Measurements from ENCODE around the gene KCNK4.

Gene KCNK4

DNA sequence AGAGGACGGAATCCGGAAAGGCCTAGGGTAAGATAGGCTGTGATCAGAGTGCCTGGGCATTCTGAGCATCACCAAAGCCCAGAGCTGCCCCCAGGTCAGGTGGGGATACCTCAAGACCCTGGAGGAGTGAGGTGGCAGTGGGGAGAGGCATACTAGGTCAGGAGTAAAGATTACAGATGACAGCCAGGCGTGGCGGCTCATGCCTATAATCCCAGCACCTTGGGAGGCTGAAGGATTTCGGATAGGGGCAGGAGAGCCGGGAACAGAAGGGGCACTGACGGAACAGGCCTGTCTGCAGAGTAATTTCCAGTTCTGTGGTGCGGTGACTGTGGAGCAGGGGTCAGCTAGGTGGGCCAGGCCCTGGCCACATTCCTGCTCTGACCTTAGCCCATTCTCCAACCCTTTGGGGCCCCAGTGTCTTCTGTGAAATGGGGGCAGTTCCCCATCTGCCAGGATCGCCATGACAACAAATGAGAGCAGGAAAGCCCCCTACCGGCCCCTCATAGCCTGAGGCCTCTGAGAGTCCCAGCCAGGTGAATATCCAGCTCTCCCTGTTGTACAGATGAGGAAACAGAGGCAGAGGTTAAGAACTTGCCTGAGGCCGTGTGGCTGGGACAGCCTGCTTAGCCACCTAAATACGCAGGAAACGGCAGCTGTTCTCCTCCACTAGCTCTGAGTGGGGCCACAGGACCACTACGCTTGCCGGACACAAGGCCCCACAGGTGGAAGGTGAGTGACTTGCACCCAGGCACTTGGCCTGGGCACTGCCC, 15.9 kb upstream of the KCNK4 start:
- no peak for TF ChIP-seq POLR2AphosphoS5 (IDR thresholded peaks at IDR 0.05; ENCODE audit: borderline replicate concordance, low read depth, low read length)
- TF ChIP-seq FOXP2 (optimal IDR thresholded peaks at IDR 0.05; ENCODE audit: control extremely low read depth, extremely low read length, insufficient read depth) = no peak
- TF ChIP-seq EZH2 (IDR thresholded peaks at IDR 0.05) = no peak
- Histone ChIP-seq H3K9ac (ENCODE audit: insufficient read length) (no peak overlapping the region), H3K27ac (no peak overlapping the region), H3K36me3 (ENCODE audit: insufficient read depth, low read length) (no peaks in the 10 kb centered on the region; the same call in 1 of the 2 replicates), H3K4me3 (no peak overlapping the region), H3K9me3 (ENCODE audit: low read depth, low read length) (no peaks in the 10 kb centered on the region)
- no peak for DNase-seq (ENCODE audit: low read depth, low spot score)

DNA sequence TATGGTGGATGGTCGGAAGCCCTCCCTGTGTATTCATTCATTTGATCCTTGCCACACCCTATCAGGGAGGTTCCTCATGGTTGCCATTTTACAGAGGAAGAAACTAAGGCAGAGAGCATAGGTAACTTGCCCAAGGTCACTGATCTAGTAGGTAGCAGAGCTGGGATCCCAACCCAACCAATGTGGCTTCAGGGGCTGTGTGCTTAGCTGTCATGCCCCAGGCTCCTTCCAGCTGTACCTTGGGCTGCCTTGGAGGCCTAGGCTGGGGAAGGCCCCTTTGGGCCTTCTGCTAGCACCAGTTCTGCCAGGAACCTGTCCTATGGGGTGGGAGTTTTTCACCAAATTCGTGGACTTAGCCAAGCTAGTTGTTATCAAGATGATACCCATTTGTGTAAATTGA, 15.3 kb upstream of the KCNK4 start:
- no peak overlapping the region for H3K9ac ChIP-seq (ENCODE audit: insufficient read length)
- no peak overlapping the region for H3K4me3 ChIP-seq
- H3K36me3 ChIP-seq (ENCODE audit: insufficient read depth, low read length) = no peaks in the 10 kb centered on the region; the same call in 1 of the 2 replicates
- no peak for DNase-seq (ENCODE audit: low read depth, low spot score)
- TF ChIP-seq FOXP2 (optimal IDR thresholded peaks at IDR 0.05; ENCODE audit: control extremely low read depth, extremely low read length, insufficient read depth) (no peak), EZH2 (IDR thresholded peaks at IDR 0.05) (no peak), POLR2AphosphoS5 (IDR thresholded peaks at IDR 0.05; ENCODE audit: borderline replicate concordance, low read depth, low read length) (no peak)
- H3K27ac ChIP-seq = no peak overlapping the region
- H3K9me3 ChIP-seq (ENCODE audit: low read depth, low read length) = no peaks in the 10 kb centered on the region

DNA sequence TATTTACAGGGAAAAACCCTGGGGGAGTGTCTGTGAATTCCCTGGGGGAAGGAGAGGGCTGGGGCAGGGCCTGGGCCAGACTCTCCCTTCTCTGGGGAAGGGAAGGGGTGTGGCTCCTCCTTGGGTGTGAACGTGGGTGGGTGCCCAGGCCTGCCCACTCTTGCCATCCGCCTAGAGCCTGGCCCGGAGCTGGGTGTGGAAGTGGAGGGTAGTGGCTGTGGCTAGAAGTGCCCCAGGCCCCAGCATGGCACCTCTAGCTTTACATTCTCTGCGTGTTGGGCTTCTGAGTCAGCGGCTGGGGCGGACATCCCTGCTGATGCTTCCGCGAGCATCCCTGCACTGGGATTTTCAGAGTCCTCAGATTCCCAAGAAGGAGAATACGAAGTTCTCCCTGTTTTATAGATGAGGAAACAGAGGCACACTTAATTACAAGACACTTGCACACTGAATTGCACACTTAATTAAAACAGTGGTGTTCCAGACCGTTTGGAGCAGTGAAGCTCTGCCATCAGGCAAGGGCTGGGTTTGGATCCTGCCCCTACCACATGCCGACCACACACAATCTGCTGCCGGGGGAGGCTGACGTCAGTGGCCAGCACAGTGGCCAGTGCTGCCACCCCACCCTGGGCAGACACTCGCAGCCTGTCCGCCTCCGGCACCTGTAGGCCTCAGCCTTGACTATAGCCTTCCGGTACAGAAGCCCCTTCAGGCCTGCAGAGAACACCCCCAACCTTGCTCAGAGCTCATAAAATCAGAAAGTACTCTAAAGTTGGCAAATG, 14.3 kb upstream of the KCNK4 start:
- no peaks in the 10 kb centered on the region; the same call in 1 of the 2 replicates for H3K36me3 ChIP-seq (ENCODE audit: insufficient read depth, low read length)
- DNase-seq (ENCODE audit: low read depth, low spot score) = no peak
- TF ChIP-seq FOXP2 (optimal IDR thresholded peaks at IDR 0.05; ENCODE audit: control extremely low read depth, extremely low read length, insufficient read depth) (no peak), EZH2 (IDR thresholded peaks at IDR 0.05) (no peak), POLR2AphosphoS5 (IDR thresholded peaks at IDR 0.05; ENCODE audit: borderline replicate concordance, low read depth, low read length) (no peak)
- no peak overlapping the region for H3K9ac ChIP-seq (ENCODE audit: insufficient read length)
- H3K4me3 ChIP-seq = no peak overlapping the region
- no peaks in the 10 kb centered on the region for H3K9me3 ChIP-seq (ENCODE audit: low read depth, low read length)
- no peak overlapping the region for H3K27ac ChIP-seq

DNA sequence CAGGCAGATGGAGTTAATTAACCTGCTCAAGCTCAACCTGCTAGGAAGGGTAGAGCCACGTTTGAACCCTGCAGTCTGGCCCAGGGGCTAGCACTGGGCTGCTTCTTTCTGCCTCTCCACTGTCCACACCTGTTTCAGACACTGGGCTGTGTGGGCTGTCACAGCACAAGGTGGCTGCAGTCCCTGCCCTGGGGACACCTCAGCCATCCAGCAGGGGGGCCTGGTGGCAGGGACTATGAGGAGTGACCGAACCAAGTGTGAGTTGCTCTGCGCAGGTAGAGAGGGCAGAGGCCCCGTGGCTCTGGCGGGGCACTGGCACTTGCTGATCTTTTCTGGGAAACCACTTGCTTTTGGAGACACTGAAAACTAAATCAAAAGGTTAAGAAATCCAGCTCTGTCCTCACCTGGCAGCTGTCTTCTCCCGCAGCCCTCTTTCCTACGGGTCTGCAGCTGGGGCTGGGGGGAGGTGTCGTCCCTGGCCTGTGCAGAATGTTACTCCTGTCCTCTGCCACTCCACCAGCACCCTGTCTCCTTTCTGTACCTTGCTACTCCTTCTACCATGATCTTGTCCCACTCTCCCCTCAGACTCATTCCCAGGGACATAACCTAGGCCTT, 12.4 kb upstream of the KCNK4 start:
- TF ChIP-seq POLR2AphosphoS5 (IDR thresholded peaks at IDR 0.05; ENCODE audit: borderline replicate concordance, low read depth, low read length) = no peak
- TF ChIP-seq FOXP2 (optimal IDR thresholded peaks at IDR 0.05; ENCODE audit: control extremely low read depth, extremely low read length, insufficient read depth) = no peak
- H3K36me3 ChIP-seq (ENCODE audit: insufficient read depth, low read length) = no peaks in the 10 kb centered on the region; the same call in 1 of the 2 replicates
- H3K9me3 ChIP-seq (ENCODE audit: low read depth, low read length) = no peaks in the 10 kb centered on the region
- no peak for DNase-seq (ENCODE audit: low read depth, low spot score)
- H3K9ac ChIP-seq (ENCODE audit: insufficient read length) = no peak overlapping the region
- no peak overlapping the region for H3K4me3 ChIP-seq
- H3K27ac ChIP-seq = no peak overlapping the region

DNA sequence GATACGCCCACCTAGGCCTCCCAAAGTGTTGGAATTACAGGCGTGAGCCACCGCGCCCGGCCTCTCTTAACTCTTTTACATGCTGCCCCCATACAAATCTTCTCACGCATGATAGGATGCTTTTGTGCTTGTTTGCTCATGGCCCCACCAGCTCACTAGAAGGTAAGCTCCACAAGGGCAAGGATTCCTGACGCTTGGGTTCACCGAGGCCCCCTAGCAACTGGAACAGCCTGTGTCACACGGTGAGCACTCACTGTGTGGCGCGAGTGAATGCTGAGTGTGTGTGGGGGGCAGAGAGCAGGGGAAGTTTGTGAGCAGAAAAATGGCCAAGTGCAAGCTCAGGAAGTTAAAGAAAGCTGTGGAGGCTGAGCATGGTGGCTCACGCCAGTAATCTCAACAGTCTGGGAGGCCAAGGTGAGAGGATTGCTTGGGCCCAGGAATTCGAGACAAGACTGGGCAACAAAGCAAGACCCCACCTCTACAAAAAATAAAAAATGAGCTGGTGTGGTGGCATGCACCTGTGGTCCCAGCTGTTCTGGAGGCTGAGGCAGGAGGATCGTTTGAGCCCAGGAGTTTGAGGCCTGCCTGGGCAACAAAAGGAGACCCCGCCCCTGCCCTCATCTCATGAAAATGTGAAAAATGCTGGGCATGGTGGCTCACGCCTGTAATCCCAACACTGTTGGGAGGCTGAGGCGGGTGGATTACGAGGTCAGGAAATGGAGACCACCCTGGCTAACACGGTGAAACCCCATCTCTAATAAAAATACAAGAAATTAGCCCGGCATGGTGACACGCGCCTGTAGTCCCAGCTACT, 8.9 kb upstream of the KCNK4 start:
- no peaks in the 10 kb centered on the region; the same call in 1 of the 2 replicates for H3K36me3 ChIP-seq (ENCODE audit: insufficient read depth, low read length)
- DNase-seq (ENCODE audit: low read depth, low spot score) = no peak

DNA sequence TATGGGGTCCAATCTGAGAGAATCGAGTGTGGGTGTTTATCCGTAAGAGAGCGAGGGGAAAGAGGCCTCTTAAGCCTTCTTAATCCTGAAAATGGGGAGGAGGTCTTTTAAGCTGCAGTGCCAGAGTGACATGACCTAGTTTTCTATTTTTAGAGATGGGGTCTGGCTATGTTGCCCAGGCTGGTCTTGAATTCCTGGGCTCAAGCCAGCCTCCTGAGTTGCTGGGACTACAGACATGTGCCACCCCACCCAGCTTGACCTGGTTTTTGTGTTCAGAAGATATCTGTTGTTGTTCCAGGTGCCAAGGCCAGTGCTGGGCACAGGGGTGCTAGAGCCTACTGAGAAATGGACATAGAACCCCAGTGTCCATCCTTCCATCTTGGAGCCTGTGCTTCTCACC, 8.0 kb upstream of the KCNK4 start:
- Histone ChIP-seq H3K36me3 (ENCODE audit: insufficient read depth, low read length) (no peaks in the 10 kb centered on the region; the same call in 1 of the 2 replicates), H3K4me3 (no peak overlapping the region), H3K9me3 (ENCODE audit: low read depth, low read length) (no peaks in the 10 kb centered on the region), H3K9ac (ENCODE audit: insufficient read length) (no peak overlapping the region), H3K27ac (no peak overlapping the region)
- TF ChIP-seq FOXP2 (optimal IDR thresholded peaks at IDR 0.05; ENCODE audit: control extremely low read depth, extremely low read length, insufficient read depth) = no peak
- no peak for DNase-seq (ENCODE audit: low read depth, low spot score)

More for the DNA sequence above, 8.9 kb upstream of the KCNK4 start:
- no peak for TF ChIP-seq EZH2 (IDR thresholded peaks at IDR 0.05)
- no peak for TF ChIP-seq POLR2AphosphoS5 (IDR thresholded peaks at IDR 0.05; ENCODE audit: borderline replicate concordance, low read depth, low read length)
- no peak for TF ChIP-seq FOXP2 (optimal IDR thresholded peaks at IDR 0.05; ENCODE audit: control extremely low read depth, extremely low read length, insufficient read depth)
- Histone ChIP-seq H3K9me3 (ENCODE audit: low read depth, low read length) (no peaks in the 10 kb centered on the region), H3K9ac (ENCODE audit: insufficient read length) (no peak overlapping the region), H3K4me3 (no peak overlapping the region), H3K27ac (no peak overlapping the region)

DNA sequence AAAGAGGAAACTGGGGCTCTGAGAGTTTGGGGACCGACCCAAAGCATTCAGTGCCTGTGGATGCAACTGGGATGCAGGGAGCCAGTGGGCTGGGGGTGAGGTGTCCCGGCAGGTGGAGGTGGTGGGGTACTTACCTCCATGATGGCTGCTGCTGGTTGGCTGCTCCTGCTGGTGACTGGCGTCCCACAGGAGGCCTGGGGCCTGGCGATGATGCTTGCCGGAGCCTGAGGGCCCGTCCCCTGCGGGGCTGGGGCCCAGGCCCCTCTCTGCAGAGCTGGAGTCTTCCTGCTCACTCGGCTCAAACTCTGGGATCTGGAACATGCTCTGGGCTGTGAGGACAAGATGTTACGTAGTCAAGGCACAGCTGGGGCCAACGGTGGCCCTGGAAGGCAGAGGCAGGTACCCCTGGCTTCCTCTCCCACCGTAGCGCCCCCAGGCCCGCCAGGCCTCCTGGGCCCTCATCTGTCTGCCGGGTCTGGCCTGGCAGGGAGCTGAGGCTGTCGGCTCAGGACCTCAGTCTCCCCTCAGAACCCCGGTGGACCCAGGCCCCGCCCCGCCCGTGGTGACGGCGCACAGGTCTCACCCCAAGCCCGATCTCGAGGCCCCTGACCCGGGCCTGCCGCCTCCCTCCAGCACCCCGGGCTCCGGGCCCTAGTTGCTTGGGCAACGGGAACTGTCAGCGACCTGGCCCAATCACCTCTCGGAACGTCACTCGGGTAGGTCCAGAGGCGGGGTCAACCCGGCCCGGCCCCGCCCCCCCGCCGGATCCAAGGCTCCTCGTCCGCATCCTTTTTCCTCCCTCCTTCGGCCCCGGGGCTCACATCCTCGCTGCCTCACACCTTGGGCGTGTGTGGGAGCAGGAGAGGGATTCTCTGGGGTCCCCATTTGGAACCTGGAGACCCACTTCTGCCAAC, 6.8 kb upstream of the KCNK4 start, which contains the start of gene BAD:
TSS of gene BAD (minus strand) at position 618 of the 914 bp plus-strand sequence. CDS start at position 321, 297 bp downstream.
- Histone ChIP-seq H3K9me3 (ENCODE audit: low read depth, low read length) (no peaks in the 10 kb centered on the region), H3K27ac (peak within 1 kb of the TSS; percentile 78), H3K9ac (ENCODE audit: insufficient read length) (peak within 1 kb of the TSS; percentile 66), H3K4me3 (peak within 1 kb of the TSS; percentile 92), H3K36me3 (ENCODE audit: insufficient read depth, low read length) (no peaks in the 10 kb centered on the region; the same call in 1 of the 2 replicates)
- TF ChIP-seq EZH2 (IDR thresholded peaks at IDR 0.05) = no peak
- peak; percentile 34 for TF ChIP-seq FOXP2 (optimal IDR thresholded peaks at IDR 0.05; ENCODE audit: control extremely low read depth, extremely low read length, insufficient read depth)
- TF ChIP-seq POLR2AphosphoS5 (IDR thresholded peaks at IDR 0.05; ENCODE audit: borderline replicate concordance, low read depth, low read length) = peak; percentile 78; the same call in 1 of the 2 replicates
- peak; percentile 45 for DNase-seq (ENCODE audit: low read depth, low spot score)

All from SK-N-MC (cell line).